ENCODE results near the gene DCAF8. TPM values are rescaled to one million over a fixed set of nuclear protein-coding genes. Genes with fewer than 3 reads are reported as not detected.

The DCAF8 gene
- total RNA-seq, 1 donor from 2014 or later: 142 TPM

Other genes starting within 250 kb of the DCAF8 start
- gene PIGM, start 230.6 kb downstream of the DCAF8 start, total RNA-seq: 2.4 TPM
- gene KCNJ10, start 192.4 kb downstream of the DCAF8 start, total RNA-seq: not detected
- gene KCNJ9, start 181.0 kb downstream of the DCAF8 start, total RNA-seq: not detected
- 21.9 TPM for gene IGSF8, start 163.9 kb downstream of the DCAF8 start, total RNA-seq
- 209 TPM for gene ATP1A2, start 146.8 kb downstream of the DCAF8 start, total RNA-seq
- not detected for gene ATP1A4, start 110.9 kb downstream of the DCAF8 start, total RNA-seq
- gene CASQ1, start 72.0 kb downstream of the DCAF8 start, total RNA-seq: 27.0 TPM
- gene PEA15, start 57.2 kb downstream of the DCAF8 start, total RNA-seq: 283 TPM
- gene PEX19, start 22.6 kb upstream of the DCAF8 start, total RNA-seq: 102 TPM
- gene COPA, start 80.7 kb upstream of the DCAF8 start, total RNA-seq: 84.2 TPM
- 66.7 TPM for gene NCSTN, start 80.8 kb upstream of the DCAF8 start, total RNA-seq
- gene NHLH1, start 104.5 kb upstream of the DCAF8 start, total RNA-seq: not detected
- 2.0 TPM for gene VANGL2, start 138.0 kb upstream of the DCAF8 start, total RNA-seq